K562 (cell line): ENCODE data around the gene ATAD3B.

ENCODE experiments used
- ETV1 ChIP-seq: fragments of 450-650 bp; conservative IDR thresholded peaks from 2 replicates; pipeline ENCODE4 v1.6.1; 2016; ENCODE audit warnings: missing genetic modification characterization, control low read depth, low read depth, missing compliant biosample characterization
- ZNF217 ChIP-seq: sonication (generic); formaldehyde crosslinking; IDR thresholded peaks from 2 replicates; pipeline ENCODE4 v1.8.0; 2022; ENCODE audit warnings: mild to moderate bottlenecking, missing genetic modification reagents
- TF ChIP-seq, protein P1 (sequence below): fragments of 250-450 bp; sonication (Bioruptor Pico); IDR thresholded peaks from 2 replicates; pipeline ENCODE4 v1.8.0; 2021; ENCODE audit warnings: borderline replicate concordance, mild to moderate bottlenecking, moderate library complexity; ENCODE audit not compliant: poor library complexity, severe bottlenecking
- TF ChIP-seq, protein P2 (sequence below), 3 experiments: IDR thresholded peaks in 2 of 3; conservative IDR thresholded peaks in 1 of 3; 2 replicates each; pipeline ENCODE4 v1.5.1; 2011 to 2012; ENCODE audit warnings: low read length in 3 of 3, mild to moderate bottlenecking in 3 of 3, control low read depth in 2 of 3, improper control_type of control experiment in 1 of 3, inconsistent platforms in 1 of 3, low read depth in 1 of 3, mixed read lengths in 1 of 3, moderate library complexity in 1 of 3; ENCODE audit not compliant: insufficient read depth in 2 of 3
- TF ChIP-seq, protein P3 (sequence below): fragments of 200-600 bp; sonication (generic); IDR thresholded peaks from one replicate; pipeline ENCODE4 v1.6.1; 2012; ENCODE audit warnings: mild to moderate bottlenecking, low read depth, low read length, inconsistent platforms

DNA sequence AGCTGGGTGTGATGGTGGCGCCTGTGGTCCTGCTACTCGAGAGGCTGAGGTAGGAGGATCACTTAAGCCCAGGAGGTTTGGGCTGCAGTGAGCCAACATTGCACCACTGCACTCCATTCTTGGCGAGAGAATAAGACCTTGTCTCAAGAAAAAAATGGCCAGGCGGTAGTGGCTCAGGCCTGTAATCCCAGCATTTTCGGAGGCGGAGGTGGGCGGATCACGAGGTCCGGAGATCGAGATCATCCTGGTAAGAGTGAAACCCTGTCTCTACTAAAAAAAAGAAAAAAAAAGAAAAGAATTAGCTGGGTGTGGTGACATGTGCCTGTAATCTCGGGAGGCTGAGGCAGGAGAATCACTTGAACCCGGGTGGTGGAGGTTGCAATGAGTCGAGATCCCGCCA, 11.3 kb downstream of the ATAD3B start:
- TF ChIP-seq ZNF217 (CRISPR knock-in tag) (no peak), ETV1 (no peak)
- TF ChIP-seq, protein P1, sequence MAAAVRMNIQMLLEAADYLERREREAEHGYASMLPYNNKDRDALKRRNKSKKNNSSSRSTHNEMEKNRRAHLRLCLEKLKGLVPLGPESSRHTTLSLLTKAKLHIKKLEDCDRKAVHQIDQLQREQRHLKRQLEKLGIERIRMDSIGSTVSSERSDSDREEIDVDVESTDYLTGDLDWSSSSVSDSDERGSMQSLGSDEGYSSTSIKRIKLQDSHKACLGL (CRISPR knock-in tag), result no peak
- TF ChIP-seq, protein P2, sequence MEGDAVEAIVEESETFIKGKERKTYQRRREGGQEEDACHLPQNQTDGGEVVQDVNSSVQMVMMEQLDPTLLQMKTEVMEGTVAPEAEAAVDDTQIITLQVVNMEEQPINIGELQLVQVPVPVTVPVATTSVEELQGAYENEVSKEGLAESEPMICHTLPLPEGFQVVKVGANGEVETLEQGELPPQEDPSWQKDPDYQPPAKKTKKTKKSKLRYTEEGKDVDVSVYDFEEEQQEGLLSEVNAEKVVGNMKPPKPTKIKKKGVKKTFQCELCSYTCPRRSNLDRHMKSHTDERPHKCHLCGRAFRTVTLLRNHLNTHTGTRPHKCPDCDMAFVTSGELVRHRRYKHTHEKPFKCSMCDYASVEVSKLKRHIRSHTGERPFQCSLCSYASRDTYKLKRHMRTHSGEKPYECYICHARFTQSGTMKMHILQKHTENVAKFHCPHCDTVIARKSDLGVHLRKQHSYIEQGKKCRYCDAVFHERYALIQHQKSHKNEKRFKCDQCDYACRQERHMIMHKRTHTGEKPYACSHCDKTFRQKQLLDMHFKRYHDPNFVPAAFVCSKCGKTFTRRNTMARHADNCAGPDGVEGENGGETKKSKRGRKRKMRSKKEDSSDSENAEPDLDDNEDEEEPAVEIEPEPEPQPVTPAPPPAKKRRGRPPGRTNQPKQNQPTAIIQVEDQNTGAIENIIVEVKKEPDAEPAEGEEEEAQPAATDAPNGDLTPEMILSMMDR (IDR thresholded peaks at IDR 0.05 in 2 of 3, conservative IDR thresholded peaks at IDR 0.05 in 1 of 3; ENCODE audit: insufficient read depth in 2 of 3, low read depth in 1 of 3, low read length in 3 of 3), result no peak
- TF ChIP-seq, protein P3, sequence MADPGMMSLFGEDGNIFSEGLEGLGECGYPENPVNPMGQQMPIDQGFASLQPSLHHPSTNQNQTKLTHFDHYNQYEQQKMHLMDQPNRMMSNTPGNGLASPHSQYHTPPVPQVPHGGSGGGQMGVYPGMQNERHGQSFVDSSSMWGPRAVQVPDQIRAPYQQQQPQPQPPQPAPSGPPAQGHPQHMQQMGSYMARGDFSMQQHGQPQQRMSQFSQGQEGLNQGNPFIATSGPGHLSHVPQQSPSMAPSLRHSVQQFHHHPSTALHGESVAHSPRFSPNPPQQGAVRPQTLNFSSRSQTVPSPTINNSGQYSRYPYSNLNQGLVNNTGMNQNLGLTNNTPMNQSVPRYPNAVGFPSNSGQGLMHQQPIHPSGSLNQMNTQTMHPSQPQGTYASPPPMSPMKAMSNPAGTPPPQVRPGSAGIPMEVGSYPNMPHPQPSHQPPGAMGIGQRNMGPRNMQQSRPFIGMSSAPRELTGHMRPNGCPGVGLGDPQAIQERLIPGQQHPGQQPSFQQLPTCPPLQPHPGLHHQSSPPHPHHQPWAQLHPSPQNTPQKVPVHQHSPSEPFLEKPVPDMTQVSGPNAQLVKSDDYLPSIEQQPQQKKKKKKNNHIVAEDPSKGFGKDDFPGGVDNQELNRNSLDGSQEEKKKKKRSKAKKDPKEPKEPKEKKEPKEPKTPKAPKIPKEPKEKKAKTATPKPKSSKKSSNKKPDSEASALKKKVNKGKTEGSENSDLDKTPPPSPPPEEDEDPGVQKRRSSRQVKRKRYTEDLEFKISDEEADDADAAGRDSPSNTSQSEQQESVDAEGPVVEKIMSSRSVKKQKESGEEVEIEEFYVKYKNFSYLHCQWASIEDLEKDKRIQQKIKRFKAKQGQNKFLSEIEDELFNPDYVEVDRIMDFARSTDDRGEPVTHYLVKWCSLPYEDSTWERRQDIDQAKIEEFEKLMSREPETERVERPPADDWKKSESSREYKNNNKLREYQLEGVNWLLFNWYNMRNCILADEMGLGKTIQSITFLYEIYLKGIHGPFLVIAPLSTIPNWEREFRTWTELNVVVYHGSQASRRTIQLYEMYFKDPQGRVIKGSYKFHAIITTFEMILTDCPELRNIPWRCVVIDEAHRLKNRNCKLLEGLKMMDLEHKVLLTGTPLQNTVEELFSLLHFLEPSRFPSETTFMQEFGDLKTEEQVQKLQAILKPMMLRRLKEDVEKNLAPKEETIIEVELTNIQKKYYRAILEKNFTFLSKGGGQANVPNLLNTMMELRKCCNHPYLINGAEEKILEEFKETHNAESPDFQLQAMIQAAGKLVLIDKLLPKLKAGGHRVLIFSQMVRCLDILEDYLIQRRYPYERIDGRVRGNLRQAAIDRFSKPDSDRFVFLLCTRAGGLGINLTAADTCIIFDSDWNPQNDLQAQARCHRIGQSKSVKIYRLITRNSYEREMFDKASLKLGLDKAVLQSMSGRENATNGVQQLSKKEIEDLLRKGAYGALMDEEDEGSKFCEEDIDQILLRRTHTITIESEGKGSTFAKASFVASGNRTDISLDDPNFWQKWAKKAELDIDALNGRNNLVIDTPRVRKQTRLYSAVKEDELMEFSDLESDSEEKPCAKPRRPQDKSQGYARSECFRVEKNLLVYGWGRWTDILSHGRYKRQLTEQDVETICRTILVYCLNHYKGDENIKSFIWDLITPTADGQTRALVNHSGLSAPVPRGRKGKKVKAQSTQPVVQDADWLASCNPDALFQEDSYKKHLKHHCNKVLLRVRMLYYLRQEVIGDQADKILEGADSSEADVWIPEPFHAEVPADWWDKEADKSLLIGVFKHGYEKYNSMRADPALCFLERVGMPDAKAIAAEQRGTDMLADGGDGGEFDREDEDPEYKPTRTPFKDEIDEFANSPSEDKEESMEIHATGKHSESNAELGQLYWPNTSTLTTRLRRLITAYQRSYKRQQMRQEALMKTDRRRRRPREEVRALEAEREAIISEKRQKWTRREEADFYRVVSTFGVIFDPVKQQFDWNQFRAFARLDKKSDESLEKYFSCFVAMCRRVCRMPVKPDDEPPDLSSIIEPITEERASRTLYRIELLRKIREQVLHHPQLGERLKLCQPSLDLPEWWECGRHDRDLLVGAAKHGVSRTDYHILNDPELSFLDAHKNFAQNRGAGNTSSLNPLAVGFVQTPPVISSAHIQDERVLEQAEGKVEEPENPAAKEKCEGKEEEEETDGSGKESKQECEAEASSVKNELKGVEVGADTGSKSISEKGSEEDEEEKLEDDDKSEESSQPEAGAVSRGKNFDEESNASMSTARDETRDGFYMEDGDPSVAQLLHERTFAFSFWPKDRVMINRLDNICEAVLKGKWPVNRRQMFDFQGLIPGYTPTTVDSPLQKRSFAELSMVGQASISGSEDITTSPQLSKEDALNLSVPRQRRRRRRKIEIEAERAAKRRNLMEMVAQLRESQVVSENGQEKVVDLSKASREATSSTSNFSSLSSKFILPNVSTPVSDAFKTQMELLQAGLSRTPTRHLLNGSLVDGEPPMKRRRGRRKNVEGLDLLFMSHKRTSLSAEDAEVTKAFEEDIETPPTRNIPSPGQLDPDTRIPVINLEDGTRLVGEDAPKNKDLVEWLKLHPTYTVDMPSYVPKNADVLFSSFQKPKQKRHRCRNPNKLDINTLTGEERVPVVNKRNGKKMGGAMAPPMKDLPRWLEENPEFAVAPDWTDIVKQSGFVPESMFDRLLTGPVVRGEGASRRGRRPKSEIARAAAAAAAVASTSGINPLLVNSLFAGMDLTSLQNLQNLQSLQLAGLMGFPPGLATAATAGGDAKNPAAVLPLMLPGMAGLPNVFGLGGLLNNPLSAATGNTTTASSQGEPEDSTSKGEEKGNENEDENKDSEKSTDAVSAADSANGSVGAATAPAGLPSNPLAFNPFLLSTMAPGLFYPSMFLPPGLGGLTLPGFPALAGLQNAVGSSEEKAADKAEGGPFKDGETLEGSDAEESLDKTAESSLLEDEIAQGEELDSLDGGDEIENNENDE, result no peak
